Left ventricle myocardium inferior (tissue), 1 donor: ENCODE data around the gene WNT11. TPM values are rescaled to one million over a fixed set of nuclear protein-coding genes. Genes with fewer than 3 reads are reported as not detected.

Source experiments
- DNase-seq: peaks from one replicate; pipeline ENCODE4 v3.0.0-alpha.2; 2020
- H3K27ac ChIP-seq: fragments of 200-600 bp; replicated peaks from 2 replicates; pipeline ENCODE4 v1.8.0; 2021
- H3K27me3 ChIP-seq: fragments of 200-600 bp; 2 replicates; pipeline ENCODE4 v1.8.0; 2021; ENCODE audit warnings: low read depth
- H3K36me3 ChIP-seq: fragments of 200-600 bp; 2 replicates; pipeline ENCODE4 v1.8.0; 2021
- H3K4me1 ChIP-seq: fragments of 200-600 bp; 2 replicates; pipeline ENCODE4 v1.8.0; 2021
- H3K4me3 ChIP-seq: fragments of 200-600 bp; 2 replicates; pipeline ENCODE4 v1.8.0; 2021; ENCODE audit warnings: mild to moderate bottlenecking, moderate library complexity
- H3K9me3 ChIP-seq: fragments of 200-600 bp; replicated peaks from 2 replicates; pipeline ENCODE4 v1.8.0; 2021
- CTCF ChIP-seq: fragments of 200-600 bp; IDR thresholded peaks from 2 replicates; pipeline ENCODE4 v1.8.0; 2021; ENCODE audit warnings: antibody characterized with exemption, mild to moderate bottlenecking, borderline replicate concordance
- intact Hi-C: fragments of 100-400 bp; cut with micrococcal nuclease; formaldehyde crosslinking; loops from one replicate; pipeline ENCODE4 v1.11.0; 2022
- total RNA-seq: library from RNA; stranded (reverse); fragmentation: NEBNext Ultra II Directional; extraction: Animal tissue kit (Norgen Biotek cat#: 25700); gene quantifications from one replicate; pipeline ENCODE4 v1.2.1, GENCODE V29; 2021
- donor health status: DM: no; HTN: yes; CAD: no; lungs with severe emphysema.

Gene WNT11
- total RNA-seq, 1 donor from 2014 or later: 22.7 TPM

GRCh38 chr11:76148941-76149613 is 57.2 kb downstream of the WNT11 start:
- no peak for DNase-seq
- intact Hi-C loops: no loop called here
- H3K27ac ChIP-seq: no peak overlapping the region
- H3K4me3 ChIP-seq: no peak overlapping the region
- H3K27me3 ChIP-seq: no peaks in the 10 kb centered on the region
- peaks cover 28% of the 10 kb centered on the region for H3K4me1 ChIP-seq
- TF ChIP-seq CTCF: no peak
- H3K9me3 ChIP-seq: no peaks in the 10 kb centered on the region
- no peaks in the 10 kb centered on the region for H3K36me3 ChIP-seq

- peaks cover 24% of the 10 kb centered on the region for H3K4me1 ChIP-seq
- no peaks in the 10 kb centered on the region for H3K9me3 ChIP-seq
- H3K27me3 ChIP-seq: no peaks in the 10 kb centered on the region
- peaks cover 1% of the 10 kb centered on the region for H3K36me3 ChIP-seq
- DNase-seq: no peak
- no peak for TF ChIP-seq CTCF
- no peak overlapping the region for H3K4me3 ChIP-seq
- no peak overlapping the region for H3K27ac ChIP-seq
- intact Hi-C loops: no loop called here
Observed at GRCh38 chr11:76148231-76148630, 58.1 kb downstream of the WNT11 start.

GRCh38 chr11:76147106-76147740 is 59.1 kb downstream of the WNT11 start:
- Histone ChIP-seq H3K36me3 (peaks cover 6% of the 10 kb centered on the region), H3K27ac (no peak overlapping the region), H3K27me3 (no peaks in the 10 kb centered on the region), H3K9me3 (no peaks in the 10 kb centered on the region), H3K4me3 (no peak overlapping the region), H3K4me1 (peaks cover 14% of the 10 kb centered on the region)
- TF ChIP-seq CTCF: no peak
- no peak for DNase-seq
- intact Hi-C loops: no loop called here

- Histone ChIP-seq H3K4me3 (no peak overlapping the region), H3K27ac (no peak overlapping the region), H3K4me1 (peaks cover 24% of the 10 kb centered on the region), H3K27me3 (no peaks in the 10 kb centered on the region), H3K36me3 (peaks cover 17% of the 10 kb centered on the region), H3K9me3 (no peaks in the 10 kb centered on the region)
- no peak for DNase-seq
- no peak for TF ChIP-seq CTCF
- intact Hi-C loops: no loop called here
Observed at GRCh38 chr11:76143274-76143673, 63.0 kb downstream of the WNT11 start.

GRCh38 chr11:76141901-76142588 is 64.3 kb downstream of the WNT11 start:
- intact Hi-C loops: no loop called here
- no peak for TF ChIP-seq CTCF
- no peak for DNase-seq
- Histone ChIP-seq H3K4me3 (no peak overlapping the region), H3K27me3 (no peaks in the 10 kb centered on the region), H3K36me3 (peaks cover 21% of the 10 kb centered on the region), H3K27ac (no peak overlapping the region), H3K4me1 (peaks cover 22% of the 10 kb centered on the region), H3K9me3 (no peaks in the 10 kb centered on the region)
